22Rv1 (cell line): Measurements from ENCODE around the gene KREMEN2.

Experiments used
- ZFX ChIP-seq: fragments of 450-650 bp; IDR thresholded peaks from 2 replicates; pipeline ENCODE4 v1.6.1; 2017; ENCODE audit warnings: antibody characterized with exemption, borderline replicate concordance
- TF ChIP-seq, protein P1 (sequence below): fragments of 450-650 bp; IDR thresholded peaks from 2 replicates; pipeline ENCODE4 v1.5.1; 2017; ENCODE audit warnings: mild to moderate bottlenecking

GRCh38 chr16:3010510-3010909 is 46.4 kb downstream of the KREMEN2 start:
- TF ChIP-seq, protein P1, sequence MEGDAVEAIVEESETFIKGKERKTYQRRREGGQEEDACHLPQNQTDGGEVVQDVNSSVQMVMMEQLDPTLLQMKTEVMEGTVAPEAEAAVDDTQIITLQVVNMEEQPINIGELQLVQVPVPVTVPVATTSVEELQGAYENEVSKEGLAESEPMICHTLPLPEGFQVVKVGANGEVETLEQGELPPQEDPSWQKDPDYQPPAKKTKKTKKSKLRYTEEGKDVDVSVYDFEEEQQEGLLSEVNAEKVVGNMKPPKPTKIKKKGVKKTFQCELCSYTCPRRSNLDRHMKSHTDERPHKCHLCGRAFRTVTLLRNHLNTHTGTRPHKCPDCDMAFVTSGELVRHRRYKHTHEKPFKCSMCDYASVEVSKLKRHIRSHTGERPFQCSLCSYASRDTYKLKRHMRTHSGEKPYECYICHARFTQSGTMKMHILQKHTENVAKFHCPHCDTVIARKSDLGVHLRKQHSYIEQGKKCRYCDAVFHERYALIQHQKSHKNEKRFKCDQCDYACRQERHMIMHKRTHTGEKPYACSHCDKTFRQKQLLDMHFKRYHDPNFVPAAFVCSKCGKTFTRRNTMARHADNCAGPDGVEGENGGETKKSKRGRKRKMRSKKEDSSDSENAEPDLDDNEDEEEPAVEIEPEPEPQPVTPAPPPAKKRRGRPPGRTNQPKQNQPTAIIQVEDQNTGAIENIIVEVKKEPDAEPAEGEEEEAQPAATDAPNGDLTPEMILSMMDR: no peak
- no peak for TF ChIP-seq ZFX
